Mononuclear cell (primary cell): ENCODE results near the gene SNRNP70. TPM values are rescaled to one million over a fixed set of nuclear protein-coding genes. Genes with fewer than 3 reads are reported as not detected.
A peak's percentile ranks its signal among the peaks of the same experiment; 100 is the strongest.
"Not testable (repeated sequence)": the region's sequence is repeated elsewhere in the genome, so short reads cannot be mapped to it uniquely, and the experiment has no call there.

Experiments used
- H3K27me3 ChIP-seq: 2 replicates; pipeline ENCODE4 v1.6.0; 2011; ENCODE audit warnings: low read length, control low read depth; ENCODE audit not compliant: insufficient read depth
- H3K4me1 ChIP-seq: 2 replicates; pipeline ENCODE4 v1.5.1; 2011; ENCODE audit warnings: mild to moderate bottlenecking, low read length, control low read depth; ENCODE audit not compliant: insufficient read depth
- H3K4me3 ChIP-seq: 2 replicates; pipeline ENCODE4 v1.5.1; 2011; ENCODE audit warnings: mild to moderate bottlenecking, low read length, moderate library complexity
- H3K9me3 ChIP-seq: 2 replicates; pipeline ENCODE4 v1.5.1; 2011; ENCODE audit warnings: low read depth, mild to moderate bottlenecking, control low read depth, low read length
- total RNA-seq: library from RNA; depleted of rRNA; stranded (reverse); fragments of >200 nt; gene quantifications from one replicate; pipeline ENCODE4 v1.2.3, GENCODE V29; 2012

Gene SNRNP70
- total RNA-seq, 1 donor, result 136 TPM

- H3K4me1 ChIP-seq, result peaks cover 14% of the 10 kb centered on the region
- peaks cover 5% of the 10 kb centered on the region for H3K27me3 ChIP-seq
- no peak overlapping the region for H3K4me3 ChIP-seq
- no peaks in the 10 kb centered on the region for H3K9me3 ChIP-seq
Measured at GRCh38 chr19:49133621-49134454, 48.6 kb downstream of the SNRNP70 start.

GRCh38 chr19:49135686-49136085, 50.4 kb downstream of the SNRNP70 start:
- H3K4me3 ChIP-seq, result no peak overlapping the region
- H3K4me1 ChIP-seq, result peaks cover 14% of the 10 kb centered on the region
- H3K9me3 ChIP-seq, result no peaks in the 10 kb centered on the region
- H3K27me3 ChIP-seq, result peaks cover 5% of the 10 kb centered on the region

GRCh38 chr19:49136771-49137171, 51.5 kb downstream of the SNRNP70 start:
- peaks cover 14% of the 10 kb centered on the region for H3K4me1 ChIP-seq
- H3K27me3 ChIP-seq, result peaks cover 5% of the 10 kb centered on the region
- H3K9me3 ChIP-seq, result no peaks in the 10 kb centered on the region
- H3K4me3 ChIP-seq, result no peak overlapping the region

- Histone ChIP-seq H3K4me1 (peaks cover 7% of the 10 kb centered on the region), H3K9me3 (no peaks in the 10 kb centered on the region), H3K27me3 (no peaks in the 10 kb centered on the region), H3K4me3 (no peak overlapping the region)
Measured at GRCh38 chr19:49140951-49141350, 55.7 kb downstream of the SNRNP70 start.

- Histone ChIP-seq H3K4me3 (no peak overlapping the region), H3K27me3 (no peaks in the 10 kb centered on the region), H3K4me1 (peaks cover 7% of the 10 kb centered on the region), H3K9me3 (no peaks in the 10 kb centered on the region)
Measured at GRCh38 chr19:49141352-49141751, 56.1 kb downstream of the SNRNP70 start.

- H3K4me3 ChIP-seq, result no peak overlapping the region
- peaks cover 2% of the 10 kb centered on the region for H3K27me3 ChIP-seq
- H3K4me1 ChIP-seq, result peaks cover 7% of the 10 kb centered on the region
- H3K9me3 ChIP-seq, result no peaks in the 10 kb centered on the region
Measured at GRCh38 chr19:49142866-49143335, 57.6 kb downstream of the SNRNP70 start.

GRCh38 chr19:49145573-49146407, 60.5 kb downstream of the SNRNP70 start:
- Histone ChIP-seq H3K4me1 (peaks cover 27% of the 10 kb centered on the region), H3K4me3 (no peak overlapping the region), H3K9me3 (no peaks in the 10 kb centered on the region), H3K27me3 (peaks cover 31% of the 10 kb centered on the region)

GRCh38 chr19:49146408-49146770, 61.1 kb downstream of the SNRNP70 start:
- Histone ChIP-seq H3K4me1 (peaks cover 33% of the 10 kb centered on the region), H3K27me3 (peaks cover 37% of the 10 kb centered on the region)
- not testable (repeated sequence) for H3K9me3 ChIP-seq, H3K4me3 ChIP-seq

GRCh38 chr19:49148044-49148682, 62.9 kb downstream of the SNRNP70 start:
- Histone ChIP-seq H3K4me1 (peaks cover 34% of the 10 kb centered on the region), H3K9me3 (no peaks in the 10 kb centered on the region), H3K4me3 (no peak overlapping the region), H3K27me3 (peaks cover 44% of the 10 kb centered on the region)

- Histone ChIP-seq H3K9me3 (no peaks in the 10 kb centered on the region), H3K4me1 (peaks cover 33% of the 10 kb centered on the region), H3K4me3 (no peak overlapping the region), H3K27me3 (peaks cover 44% of the 10 kb centered on the region)
Measured at GRCh38 chr19:49148784-49149651, 63.8 kb downstream of the SNRNP70 start.

- Histone ChIP-seq H3K4me3 (peak overlapping the region; percentile 32), H3K9me3 (no peaks in the 10 kb centered on the region), H3K4me1 (peaks cover 33% of the 10 kb centered on the region), H3K27me3 (peaks cover 44% of the 10 kb centered on the region)
Measured at GRCh38 chr19:49149652-49150105, 64.4 kb downstream of the SNRNP70 start.

GRCh38 chr19:49150106-49150943, 65.1 kb downstream of the SNRNP70 start:
- Histone ChIP-seq H3K27me3 (peaks cover 44% of the 10 kb centered on the region), H3K4me1 (peaks cover 33% of the 10 kb centered on the region), H3K9me3 (no peaks in the 10 kb centered on the region), H3K4me3 (peak overlapping the region; percentile 32)

GRCh38 chr19:49150944-49151243, 65.6 kb downstream of the SNRNP70 start:
- peaks cover 44% of the 10 kb centered on the region for H3K27me3 ChIP-seq
- peaks cover 33% of the 10 kb centered on the region for H3K4me1 ChIP-seq
- H3K9me3 ChIP-seq, result no peaks in the 10 kb centered on the region
- no peak overlapping the region for H3K4me3 ChIP-seq
